HFFc6 (cell line): ENCODE data around the gene VSIR. TPM values are rescaled to one million over a fixed set of nuclear protein-coding genes. Genes with fewer than 3 reads are reported as not detected.

ENCODE experiments used
- DNase-seq: peaks from one replicate; pipeline ENCODE4 v3.0.0-alpha.2; 2018
- H3K27ac Mint-ChIP-seq: 2 replicates; pipeline ENCODE4 v1.8.0; 2020; ENCODE audit warnings: mild to moderate bottlenecking, mixed read lengths
- H3K27me3 Mint-ChIP-seq: 2 replicates; pipeline ENCODE4 v1.8.0; 2021; ENCODE audit warnings: mild to moderate bottlenecking, moderate library complexity, mixed read lengths; ENCODE audit not compliant: insufficient read depth
- H3K36me3 Mint-ChIP-seq: 2 replicates; pipeline ENCODE4 v1.8.0; 2021; ENCODE audit warnings: low read depth, mixed read lengths
- H3K4me1 Mint-ChIP-seq: 2 replicates; pipeline ENCODE4 v1.8.0; 2020; ENCODE audit warnings: low read depth, mixed read lengths
- H3K4me3 Mint-ChIP-seq: 2 replicates; pipeline ENCODE4 v1.8.0; 2020; ENCODE audit warnings: mild to moderate bottlenecking, moderate library complexity, mixed read lengths
- H3K9me3 Mint-ChIP-seq: 2 replicates; pipeline ENCODE4 v1.8.0; 2020; ENCODE audit warnings: mild to moderate bottlenecking, mixed read lengths
- total RNA-seq, 6 experiments: library from RNA; stranded (reverse); fragmentation: NEBNext Ultra II Directional; extraction: Animal tissue kit (Norgen Biotek cat#: 25700); gene quantifications; 2 replicates in 1 of 6; 3 replicates in 5 of 6; pipeline ENCODE4 v1.2.3, GENCODE V29; 2021
- TF ChIP-seq, protein P1 (sequence below): fragments of 200-600 bp; sonication (generic); IDR thresholded peaks from 2 replicates; pipeline ENCODE4 v1.5.0; 2021; ENCODE audit warnings: antibody characterized with exemption, mild to moderate bottlenecking

VSIR gene
- total RNA-seq, 6 experiments from 2014 or later, result 24.3 to 36.2 (median 29.0) TPM

DNA sequence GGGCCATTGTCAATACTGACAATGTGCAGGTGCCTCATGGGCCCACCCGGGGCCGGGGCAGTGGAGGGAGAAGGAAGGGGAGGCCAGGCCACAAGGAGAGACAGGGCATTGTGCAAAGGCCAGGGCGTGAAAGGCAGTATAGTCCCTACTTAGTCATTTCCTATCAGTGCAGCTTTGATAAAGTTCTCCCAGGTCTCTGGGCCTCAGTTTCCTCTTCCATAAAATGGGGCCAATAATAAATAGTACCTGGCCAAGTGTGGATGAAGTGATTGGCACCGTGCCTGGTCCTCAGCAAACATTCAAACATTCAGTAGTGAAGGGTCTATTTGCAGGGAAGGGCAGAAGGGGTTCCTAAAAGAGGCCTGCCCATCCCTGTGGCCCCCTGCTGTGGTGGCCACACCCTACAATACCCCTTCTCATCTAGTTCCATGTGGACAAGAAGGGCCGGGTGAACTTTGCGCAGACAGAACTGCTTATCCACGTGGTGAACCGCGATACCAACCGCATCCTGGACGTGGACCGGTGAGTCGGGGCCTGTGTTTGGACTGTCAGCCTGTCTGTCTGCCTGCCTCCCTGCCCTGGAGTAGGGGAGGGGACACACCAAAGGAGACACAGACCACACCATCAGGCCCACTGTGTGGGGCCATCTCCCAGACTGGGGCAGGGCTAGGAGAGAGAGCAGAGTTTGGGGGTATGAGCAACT lies 36.9 kb upstream of the VSIR start:
- DNase-seq, result no peak
- TF ChIP-seq, protein P1, sequence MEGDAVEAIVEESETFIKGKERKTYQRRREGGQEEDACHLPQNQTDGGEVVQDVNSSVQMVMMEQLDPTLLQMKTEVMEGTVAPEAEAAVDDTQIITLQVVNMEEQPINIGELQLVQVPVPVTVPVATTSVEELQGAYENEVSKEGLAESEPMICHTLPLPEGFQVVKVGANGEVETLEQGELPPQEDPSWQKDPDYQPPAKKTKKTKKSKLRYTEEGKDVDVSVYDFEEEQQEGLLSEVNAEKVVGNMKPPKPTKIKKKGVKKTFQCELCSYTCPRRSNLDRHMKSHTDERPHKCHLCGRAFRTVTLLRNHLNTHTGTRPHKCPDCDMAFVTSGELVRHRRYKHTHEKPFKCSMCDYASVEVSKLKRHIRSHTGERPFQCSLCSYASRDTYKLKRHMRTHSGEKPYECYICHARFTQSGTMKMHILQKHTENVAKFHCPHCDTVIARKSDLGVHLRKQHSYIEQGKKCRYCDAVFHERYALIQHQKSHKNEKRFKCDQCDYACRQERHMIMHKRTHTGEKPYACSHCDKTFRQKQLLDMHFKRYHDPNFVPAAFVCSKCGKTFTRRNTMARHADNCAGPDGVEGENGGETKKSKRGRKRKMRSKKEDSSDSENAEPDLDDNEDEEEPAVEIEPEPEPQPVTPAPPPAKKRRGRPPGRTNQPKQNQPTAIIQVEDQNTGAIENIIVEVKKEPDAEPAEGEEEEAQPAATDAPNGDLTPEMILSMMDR, result no peak
- Mint-ChIP-seq H3K9me3 (no peaks in the 10 kb centered on the region), H3K36me3 (no peaks in the 10 kb centered on the region), H3K4me3 (no peak overlapping the region), H3K27ac (no peak overlapping the region), H3K27me3 (peaks cover 24% of the 10 kb centered on the region), H3K4me1 (no peaks in the 10 kb centered on the region)

DNA sequence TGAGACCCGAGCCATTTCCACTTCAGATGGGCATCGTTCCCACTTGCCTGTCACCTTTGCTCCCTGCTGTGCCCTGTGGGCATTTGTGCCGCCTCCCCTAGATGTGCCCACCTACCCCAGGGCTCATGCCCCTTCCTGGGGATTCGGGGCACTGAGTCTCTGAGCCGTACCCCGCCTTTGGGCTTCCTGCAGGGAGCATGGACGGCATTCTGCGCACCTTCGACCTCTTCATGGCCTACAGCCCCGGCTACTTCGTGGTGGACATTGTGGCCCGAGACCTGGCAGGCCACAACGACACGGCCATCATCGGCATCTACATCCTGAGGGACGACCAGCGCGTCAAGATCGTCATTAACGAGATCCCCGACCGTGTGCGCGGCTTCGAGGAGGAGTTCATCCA lies 36.3 kb upstream of the VSIR start:
- Mint-ChIP-seq H3K4me3 (no peak overlapping the region), H3K9me3 (no peaks in the 10 kb centered on the region), H3K27me3 (peaks cover 27% of the 10 kb centered on the region), H3K4me1 (no peaks in the 10 kb centered on the region), H3K36me3 (no peaks in the 10 kb centered on the region), H3K27ac (no peak overlapping the region)
- TF ChIP-seq, protein P1, result no peak
- DNase-seq, result no peak

DNA sequence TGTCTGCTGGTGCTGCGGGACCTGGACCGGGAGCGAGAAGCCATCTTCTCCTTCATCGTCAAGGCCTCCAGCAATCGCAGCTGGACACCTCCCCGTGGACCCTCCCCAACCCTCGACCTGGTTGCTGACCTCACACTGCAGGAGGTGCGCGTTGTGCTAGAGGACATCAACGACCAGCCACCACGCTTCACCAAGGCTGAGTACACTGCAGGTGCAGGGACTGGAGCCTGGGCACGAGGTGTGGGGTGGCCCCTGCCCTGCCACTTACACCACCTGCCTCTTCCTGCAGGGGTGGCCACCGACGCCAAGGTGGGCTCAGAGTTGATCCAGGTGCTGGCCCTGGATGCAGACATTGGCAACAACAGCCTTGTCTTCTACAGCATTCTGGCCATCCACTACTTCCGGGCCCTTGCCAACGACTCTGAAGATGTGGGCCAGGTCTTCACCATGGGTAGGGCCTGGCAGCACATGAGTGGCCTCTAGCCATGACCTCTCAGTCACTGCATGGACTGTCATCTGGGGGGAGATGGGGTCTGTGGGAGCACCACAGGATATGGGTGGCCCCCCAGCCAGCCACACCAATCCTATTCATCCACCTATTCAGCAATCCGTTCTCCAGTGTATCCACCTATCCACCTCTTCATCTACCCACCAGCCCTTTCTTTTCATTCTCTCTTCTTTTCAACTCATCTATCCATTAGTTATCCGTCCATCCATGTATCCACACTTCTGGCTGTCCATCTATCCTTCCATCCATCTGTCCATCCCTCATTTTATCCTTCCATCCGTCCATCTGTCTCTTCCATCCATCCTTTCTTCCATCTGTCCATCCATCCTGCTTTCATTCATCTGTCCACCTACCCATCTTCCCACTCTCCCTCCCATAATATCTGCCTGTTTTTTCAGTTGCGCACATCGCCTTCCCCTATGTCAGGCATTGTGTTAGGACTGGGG lies 34.5 kb upstream of the VSIR start:
- no peak for DNase-seq
- Mint-ChIP-seq H3K9me3 (no peaks in the 10 kb centered on the region), H3K4me1 (no peaks in the 10 kb centered on the region), H3K27ac (no peak overlapping the region), H3K4me3 (no peak overlapping the region), H3K36me3 (no peaks in the 10 kb centered on the region), H3K27me3 (peaks cover 39% of the 10 kb centered on the region)
- TF ChIP-seq, protein P1, result no peak

DNA sequence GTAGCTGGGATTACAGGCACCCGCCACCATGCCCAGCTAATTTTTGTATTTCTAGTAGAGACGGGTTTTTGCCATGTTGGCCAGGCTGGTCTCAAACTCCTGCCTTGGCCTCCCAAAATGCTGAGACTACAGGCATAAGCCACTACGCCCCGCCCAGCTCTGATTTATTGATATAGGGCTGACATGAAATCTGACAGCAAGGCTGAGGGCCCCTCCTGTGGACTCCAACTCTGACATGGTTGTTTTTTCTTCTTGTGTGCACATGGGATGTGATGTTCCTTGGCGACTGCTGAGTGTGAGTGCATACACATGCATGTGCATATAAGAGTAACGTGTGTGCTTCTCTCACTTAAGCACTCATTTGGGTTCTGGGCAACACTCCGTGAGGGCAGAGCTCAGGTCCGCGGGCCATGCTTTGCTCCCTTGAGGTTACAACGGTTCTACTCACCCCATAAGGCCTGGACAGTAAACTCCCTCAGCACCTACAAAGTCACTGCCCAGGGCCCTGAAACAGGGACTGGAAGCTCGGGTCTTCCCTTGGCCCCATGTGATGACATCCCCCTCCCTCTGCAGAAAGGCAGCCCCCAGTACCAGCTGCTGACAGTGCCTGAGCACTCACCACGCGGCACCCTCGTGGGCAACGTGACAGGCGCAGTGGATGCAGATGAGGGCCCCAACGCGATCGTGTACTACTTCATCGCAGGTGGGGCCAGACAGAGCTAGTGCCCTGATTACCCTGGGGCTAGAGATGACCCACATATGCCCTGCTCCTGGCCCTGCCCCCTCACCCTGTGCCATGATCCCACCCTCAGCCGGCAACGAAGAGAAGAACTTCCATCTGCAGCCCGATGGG lies 33.6 kb upstream of the VSIR start:
- TF ChIP-seq, protein P1, result no peak
- H3K9me3 Mint-ChIP-seq, result no peaks in the 10 kb centered on the region
- no peaks in the 10 kb centered on the region for H3K4me1 Mint-ChIP-seq
- H3K27ac Mint-ChIP-seq, result no peak overlapping the region
- peaks cover 41% of the 10 kb centered on the region for H3K27me3 Mint-ChIP-seq
- H3K4me3 Mint-ChIP-seq, result no peak overlapping the region
- no peak for DNase-seq
- no peaks in the 10 kb centered on the region for H3K36me3 Mint-ChIP-seq
